ENCODE measurements around the gene SLC6A15. TPM values are rescaled to one million over a fixed set of nuclear protein-coding genes. Genes with fewer than 3 reads are reported as not detected.

The SLC6A15 gene
- total RNA-seq, 1 donor from 2014 or later = 19.4 TPM

Other genes starting within 250 kb of the SLC6A15 start
- gene TSPAN19, start 123.5 kb upstream of the SLC6A15 start, total RNA-seq = not detected
- gene LRRIQ1, start 123.6 kb upstream of the SLC6A15 start, total RNA-seq = 0.20 TPM

Measured in esophagus mucosa (tissue), 1 donor.